HepG2 (cell line): Measurements from ENCODE around the gene SPG7. TPM values are rescaled to one million over a fixed set of nuclear protein-coding genes. Genes with fewer than 3 reads are reported as not detected.

Source experiments
- ATAC-seq: fragments of 200-7000 bp; cut with Tn5 transposase; 3 replicates; pipeline ENCODE4 v1.9.1; 2020; ENCODE audit warnings: mild to moderate bottlenecking, moderate library complexity
- BruUV-seq: library from RNA; stranded (reverse); fragments of 400-500 nt; replicated peaks from 2 replicates; lab custom pipeline; 2021; lab: Mats Ljungman, UMichigan
- CTCF ChIA-PET: fragments of 300-600 bp; formaldehyde crosslinking; extraction: SDS; loops from one replicate; lab custom pipeline; 2021; ENCODE audit warnings: low total read pairs, inconsistent platforms, low intra/inter-chr PET ratio; lab: Yijun Ruan, JAX
- POLR2A ChIA-PET: fragments of 350-600 bp; sonication (Branson Sonifier 250); formaldehyde crosslinking; loops from one replicate; lab custom pipeline; 2020; ENCODE audit warnings: antibody characterized with exemption, inconsistent platforms; lab: Yijun Ruan, JAX
- DNase-seq: peaks from one replicate; pipeline ENCODE4 v3.0.0-alpha.2; 2015; ENCODE audit warnings: low spot score
- FAIRE-seq: peaks from 3 replicates; lab custom pipeline; 2011; peaks lifted over from hg19 to GRCh38; lab: Jason Lieb, UNC
- H2AFZ ChIP-seq: one replicate; pipeline ENCODE4 v1.6.1; 2011; ENCODE audit warnings: low read length, inconsistent platforms
- H3K27ac ChIP-seq: fragments of 300-600 bp; 3 replicates; pipeline ENCODE4 v1.8.0; 2011; ENCODE audit warnings: mixed run types, mild to moderate bottlenecking, mixed read lengths, low read length, inconsistent platforms; ENCODE audit not compliant: insufficient read depth; ENCODE audit errors: extremely low read length
- H3K27me3 ChIP-seq, 2 experiments: fragments of 200-600 bp in 1 of 2; 2 replicates in 1 of 2; 3 replicates in 1 of 2; pipeline versions ENCODE4 v1.6.0 to v1.8.0; 2011; ENCODE audit warnings: low read length in 2 of 2, mild to moderate bottlenecking in 2 of 2, moderate library complexity in 2 of 2, inconsistent platforms in 1 of 2; ENCODE audit not compliant: insufficient read depth in 2 of 2, control insufficient read depth in 1 of 2
- H3K36me3 ChIP-seq, 2 experiments: fragments of 200-600 bp in 1 of 2; replicated peaks in 1 of 2; 2 replicates in 1 of 2; 3 replicates in 1 of 2; pipeline versions ENCODE4 v1.5.1 to v1.8.0; 2011; ENCODE audit warnings: low read length in 2 of 2, inconsistent platforms in 1 of 2; ENCODE audit not compliant: insufficient read depth in 2 of 2, control insufficient read depth in 1 of 2
- H3K4me1 ChIP-seq: 2 replicates; pipeline ENCODE4 v1.5.1; 2012; ENCODE audit warnings: low read length, inconsistent platforms; ENCODE audit not compliant: insufficient read depth
- H3K4me2 ChIP-seq: 2 replicates; pipeline ENCODE4 v1.6.0; 2011; ENCODE audit warnings: low read depth, low read length, inconsistent platforms
- H3K4me3 ChIP-seq, 3 experiments: fragments of 200-600 bp in 1 of 3; sonication (generic), shearing (Covaris generic) in 1 of 3; replicated peaks in 1 of 3; 2 replicates each; pipeline ENCODE4 v1.5.1; 2011 to 2016; ENCODE audit warnings: low read length in 3 of 3, inconsistent platforms in 2 of 3, low read depth in 2 of 3, mild to moderate bottlenecking in 2 of 3, control low read depth in 1 of 3, mixed read lengths in 1 of 3; ENCODE audit not compliant: insufficient read depth in 1 of 3
- H3K79me2 ChIP-seq: one replicate; pipeline ENCODE4 v1.6.1; 2011; ENCODE audit warnings: low read length, inconsistent platforms; ENCODE audit not compliant: insufficient read depth
- H3K9ac ChIP-seq: 2 replicates; pipeline ENCODE4 v1.6.0; 2011; ENCODE audit warnings: mild to moderate bottlenecking, low read depth, low read length, inconsistent platforms; ENCODE audit not compliant: insufficient read depth
- H3K9me3 ChIP-seq: 2 replicates; pipeline ENCODE4 v1.5.1; 2012; ENCODE audit warnings: mild to moderate bottlenecking, low read length
- H4K20me1 ChIP-seq: 2 replicates; pipeline ENCODE4 v1.6.0; 2011; ENCODE audit warnings: inconsistent platforms, mild to moderate bottlenecking, low read length, moderate library complexity; ENCODE audit not compliant: insufficient read depth
- HDAC2 ChIP-seq: sonication (generic); formaldehyde crosslinking; IDR thresholded peaks from 2 replicates; pipeline ENCODE4 v1.4.0; 2020; ENCODE audit warnings: missing genetic modification reagents
- NFE2L1 ChIP-seq: sonication (generic); formaldehyde crosslinking; IDR thresholded peaks from 2 replicates; pipeline ENCODE4 v1.4.0; 2020; ENCODE audit warnings: missing genetic modification reagents, mild to moderate bottlenecking, borderline replicate concordance
- ZNF263 ChIP-seq: sonication (generic); formaldehyde crosslinking; IDR thresholded peaks from 2 replicates; pipeline ENCODE4 v1.4.0; 2020; ENCODE audit warnings: missing genetic modification reagents
- ZNF547 ChIP-seq: sonication (generic); formaldehyde crosslinking; IDR thresholded peaks from 2 replicates; pipeline ENCODE4 v1.5.1; 2020; ENCODE audit warnings: mild to moderate bottlenecking, missing genetic modification reagents
- WGBS: methylation state at CpG from one replicate; pipeline ENCODE4 v1.1.6; 2017; ENCODE audit warnings: low lambda C conversion rate; 5-methylcytosine and 5-hydroxymethylcytosine counted together
- in situ Hi-C: cut with HindIII; loops from 2 replicates; pipeline ENCODE4 v1.10.0; 2017; ENCODE audit warnings: low pct_unique_long_range_greater_than_20kb; ENCODE audit not compliant: extremely low pct_ligation_motif_present
- intact Hi-C: fragments of 100-400 bp; cut with micrococcal nuclease; formaldehyde crosslinking; loops from one replicate; pipeline ENCODE4 v1.10.0; 2022; ENCODE audit not compliant: unreplicated experiment
- polyA plus RNA-seq, 8 experiments: library from polyadenylated mRNA; depleted of rRNA in 3 of 8; stranded (reverse) in 7 of 8; unstranded in 1 of 8; fragments of >200 nt; fragmentation: Illumina TruSeq in 4 of 8; extraction: Trizol in 4 of 8; gene quantifications; 2 replicates each; pipeline versions ENCODE4 v1.2.1 to v1.2.3, GENCODE V29; 2011 to 2016; ENCODE audit warnings: low read depth in 4 of 8, missing spikeins in 1 of 8, mixed read lengths in 1 of 8; ENCODE audit not compliant: insufficient read depth in 1 of 8
- total RNA-seq, 5 experiments: library from RNA; depleted of rRNA; stranded (reverse); fragments of >200 nt; fragmentation: Illumina TruSeq; extraction: Trizol; gene quantifications; 2 replicates each; pipeline ENCODE4 v1.2.3, GENCODE V29; 2016; ENCODE audit warnings: low read depth in 1 of 5
- TF ChIP-seq, protein P1 (sequence below): sonication (generic); formaldehyde crosslinking; IDR thresholded peaks from 2 replicates; pipeline ENCODE4 v1.5.0; 2020; ENCODE audit warnings: mild to moderate bottlenecking, missing genetic modification reagents, borderline replicate concordance
- TF ChIP-seq, protein P2 (sequence below): sonication (generic); formaldehyde crosslinking; IDR thresholded peaks from 2 replicates; pipeline ENCODE4 v1.4.0; 2020; ENCODE audit warnings: mild to moderate bottlenecking, missing genetic modification reagents, borderline replicate concordance
- TF ChIP-seq, protein P3 (sequence below): sonication (generic); formaldehyde crosslinking; IDR thresholded peaks from 2 replicates; pipeline ENCODE4 v1.5.0; 2020; ENCODE audit warnings: mild to moderate bottlenecking, missing genetic modification reagents, borderline replicate concordance

SPG7 gene
- total and polyA plus RNA-seq, 2 of the 13 experiments (the other 11 are each of a cell fraction or from before 2014, with no cell fraction given), result 66.0 to 136 TPM

DNA sequence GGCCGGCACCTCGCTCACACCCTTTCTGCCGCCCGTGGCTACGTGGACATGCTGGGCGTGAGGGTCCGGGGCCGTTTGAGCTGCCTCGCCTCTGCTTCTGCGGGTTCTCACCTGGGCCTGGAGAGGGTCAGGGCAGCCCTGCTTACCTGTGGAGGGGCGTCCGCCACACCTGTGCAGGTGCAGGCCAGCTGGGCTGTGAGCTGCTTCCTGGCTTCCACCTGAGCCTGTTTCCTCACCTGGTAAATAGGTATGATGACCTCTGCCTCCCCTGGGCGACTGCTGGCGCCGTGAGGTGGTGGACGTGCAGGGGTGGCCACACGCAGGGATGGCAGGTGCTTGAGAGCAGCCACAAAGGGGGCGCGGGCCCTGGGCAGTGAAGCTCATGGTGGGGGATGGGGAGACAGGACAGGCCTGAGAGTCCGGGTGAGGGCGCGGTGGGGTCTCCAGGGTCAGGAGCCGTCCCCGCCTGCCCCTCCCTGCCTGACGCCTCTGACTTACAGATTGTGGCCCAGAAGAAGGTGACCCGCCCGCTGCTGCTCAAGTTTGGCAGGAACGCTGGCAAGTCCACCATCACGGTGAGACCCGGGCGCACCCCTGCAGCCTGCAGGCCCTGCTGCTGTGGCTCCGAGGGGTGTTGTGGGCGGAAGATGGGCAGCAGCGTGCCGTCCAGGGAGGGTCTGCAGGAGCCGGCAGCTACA lies 75.1 kb downstream of the SPG7 start:
- no peaks in the 10 kb centered on the region for H3K79me2 ChIP-seq
- FAIRE-seq (no peak), ATAC-seq (no peak)
- no peak overlapping the region for H3K4me2 ChIP-seq
- intact Hi-C loops, result no loop called here
- ChIA-PET POLR2A (interaction anchor here (2.2 kb wide), 1 partner anchor 11 kb away, joined by 10 read pairs; no protein-coding TSS in a partner anchor), CTCF (no interaction called here)
- no peak overlapping the region for H3K27ac ChIP-seq
- H3K9me3 ChIP-seq, result no peaks in the 10 kb centered on the region
- no peaks in the 10 kb centered on the region for H4K20me1 ChIP-seq
- peaks cover 0 to 27% of the 10 kb centered on the region in 2 experiments; a peak in 3 of 5 replicates for H3K27me3 ChIP-seq
- no peak overlapping the region for H3K9ac ChIP-seq
- TF ChIP-seq, protein P1, sequence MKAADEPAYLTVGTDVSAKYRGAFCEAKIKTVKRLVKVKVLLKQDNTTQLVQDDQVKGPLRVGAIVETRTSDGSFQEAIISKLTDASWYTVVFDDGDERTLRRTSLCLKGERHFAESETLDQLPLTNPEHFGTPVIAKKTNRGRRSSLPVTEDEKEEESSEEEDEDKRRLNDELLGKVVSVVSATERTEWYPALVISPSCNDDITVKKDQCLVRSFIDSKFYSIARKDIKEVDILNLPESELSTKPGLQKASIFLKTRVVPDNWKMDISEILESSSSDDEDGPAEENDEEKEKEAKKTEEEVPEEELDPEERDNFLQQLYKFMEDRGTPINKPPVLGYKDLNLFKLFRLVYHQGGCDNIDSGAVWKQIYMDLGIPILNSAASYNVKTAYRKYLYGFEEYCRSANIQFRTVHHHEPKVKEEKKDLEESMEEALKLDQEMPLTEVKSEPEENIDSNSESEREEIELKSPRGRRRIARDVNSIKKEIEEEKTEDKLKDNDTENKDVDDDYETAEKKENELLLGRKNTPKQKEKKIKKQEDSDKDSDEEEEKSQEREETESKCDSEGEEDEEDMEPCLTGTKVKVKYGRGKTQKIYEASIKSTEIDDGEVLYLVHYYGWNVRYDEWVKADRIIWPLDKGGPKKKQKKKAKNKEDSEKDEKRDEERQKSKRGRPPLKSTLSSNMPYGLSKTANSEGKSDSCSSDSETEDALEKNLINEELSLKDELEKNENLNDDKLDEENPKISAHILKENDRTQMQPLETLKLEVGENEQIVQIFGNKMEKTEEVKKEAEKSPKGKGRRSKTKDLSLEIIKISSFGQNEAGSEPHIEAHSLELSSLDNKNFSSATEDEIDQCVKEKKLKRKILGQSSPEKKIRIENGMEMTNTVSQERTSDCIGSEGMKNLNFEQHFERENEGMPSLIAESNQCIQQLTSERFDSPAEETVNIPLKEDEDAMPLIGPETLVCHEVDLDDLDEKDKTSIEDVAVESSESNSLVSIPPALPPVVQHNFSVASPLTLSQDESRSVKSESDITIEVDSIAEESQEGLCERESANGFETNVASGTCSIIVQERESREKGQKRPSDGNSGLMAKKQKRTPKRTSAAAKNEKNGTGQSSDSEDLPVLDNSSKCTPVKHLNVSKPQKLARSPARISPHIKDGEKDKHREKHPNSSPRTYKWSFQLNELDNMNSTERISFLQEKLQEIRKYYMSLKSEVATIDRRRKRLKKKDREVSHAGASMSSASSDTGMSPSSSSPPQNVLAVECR (CRISPR knock-in tag), result 0 out of 2 replicates have a peak, but pooled peaks have one; percentile 9
- TF ChIP-seq, protein P2, sequence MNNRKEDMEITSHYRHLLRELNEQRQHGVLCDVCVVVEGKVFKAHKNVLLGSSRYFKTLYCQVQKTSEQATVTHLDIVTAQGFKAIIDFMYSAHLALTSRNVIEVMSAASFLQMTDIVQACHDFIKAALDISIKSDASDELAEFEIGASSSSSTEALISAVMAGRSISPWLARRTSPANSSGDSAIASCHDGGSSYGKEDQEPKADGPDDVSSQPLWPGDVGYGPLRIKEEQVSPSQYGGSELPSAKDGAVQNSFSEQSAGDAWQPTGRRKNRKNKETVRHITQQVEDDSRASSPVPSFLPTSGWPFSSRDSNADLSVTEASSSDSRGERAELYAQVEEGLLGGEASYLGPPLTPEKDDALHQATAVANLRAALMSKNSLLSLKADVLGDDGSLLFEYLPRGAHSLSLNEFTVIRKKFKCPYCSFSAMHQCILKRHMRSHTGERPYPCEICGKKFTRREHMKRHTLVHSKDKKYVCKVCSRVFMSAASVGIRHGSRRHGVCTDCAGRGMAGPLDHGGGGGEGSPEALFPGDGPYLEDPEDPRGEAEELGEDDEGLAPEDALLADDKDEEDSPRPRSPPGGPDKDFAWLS, result no peak
- no peak for TF ChIP-seq NFE2L1 (CRISPR knock-in tag)
- TF ChIP-seq ZNF547, result no peak
- TF ChIP-seq ZNF263, result no peak
- TF ChIP-seq, protein P3, sequence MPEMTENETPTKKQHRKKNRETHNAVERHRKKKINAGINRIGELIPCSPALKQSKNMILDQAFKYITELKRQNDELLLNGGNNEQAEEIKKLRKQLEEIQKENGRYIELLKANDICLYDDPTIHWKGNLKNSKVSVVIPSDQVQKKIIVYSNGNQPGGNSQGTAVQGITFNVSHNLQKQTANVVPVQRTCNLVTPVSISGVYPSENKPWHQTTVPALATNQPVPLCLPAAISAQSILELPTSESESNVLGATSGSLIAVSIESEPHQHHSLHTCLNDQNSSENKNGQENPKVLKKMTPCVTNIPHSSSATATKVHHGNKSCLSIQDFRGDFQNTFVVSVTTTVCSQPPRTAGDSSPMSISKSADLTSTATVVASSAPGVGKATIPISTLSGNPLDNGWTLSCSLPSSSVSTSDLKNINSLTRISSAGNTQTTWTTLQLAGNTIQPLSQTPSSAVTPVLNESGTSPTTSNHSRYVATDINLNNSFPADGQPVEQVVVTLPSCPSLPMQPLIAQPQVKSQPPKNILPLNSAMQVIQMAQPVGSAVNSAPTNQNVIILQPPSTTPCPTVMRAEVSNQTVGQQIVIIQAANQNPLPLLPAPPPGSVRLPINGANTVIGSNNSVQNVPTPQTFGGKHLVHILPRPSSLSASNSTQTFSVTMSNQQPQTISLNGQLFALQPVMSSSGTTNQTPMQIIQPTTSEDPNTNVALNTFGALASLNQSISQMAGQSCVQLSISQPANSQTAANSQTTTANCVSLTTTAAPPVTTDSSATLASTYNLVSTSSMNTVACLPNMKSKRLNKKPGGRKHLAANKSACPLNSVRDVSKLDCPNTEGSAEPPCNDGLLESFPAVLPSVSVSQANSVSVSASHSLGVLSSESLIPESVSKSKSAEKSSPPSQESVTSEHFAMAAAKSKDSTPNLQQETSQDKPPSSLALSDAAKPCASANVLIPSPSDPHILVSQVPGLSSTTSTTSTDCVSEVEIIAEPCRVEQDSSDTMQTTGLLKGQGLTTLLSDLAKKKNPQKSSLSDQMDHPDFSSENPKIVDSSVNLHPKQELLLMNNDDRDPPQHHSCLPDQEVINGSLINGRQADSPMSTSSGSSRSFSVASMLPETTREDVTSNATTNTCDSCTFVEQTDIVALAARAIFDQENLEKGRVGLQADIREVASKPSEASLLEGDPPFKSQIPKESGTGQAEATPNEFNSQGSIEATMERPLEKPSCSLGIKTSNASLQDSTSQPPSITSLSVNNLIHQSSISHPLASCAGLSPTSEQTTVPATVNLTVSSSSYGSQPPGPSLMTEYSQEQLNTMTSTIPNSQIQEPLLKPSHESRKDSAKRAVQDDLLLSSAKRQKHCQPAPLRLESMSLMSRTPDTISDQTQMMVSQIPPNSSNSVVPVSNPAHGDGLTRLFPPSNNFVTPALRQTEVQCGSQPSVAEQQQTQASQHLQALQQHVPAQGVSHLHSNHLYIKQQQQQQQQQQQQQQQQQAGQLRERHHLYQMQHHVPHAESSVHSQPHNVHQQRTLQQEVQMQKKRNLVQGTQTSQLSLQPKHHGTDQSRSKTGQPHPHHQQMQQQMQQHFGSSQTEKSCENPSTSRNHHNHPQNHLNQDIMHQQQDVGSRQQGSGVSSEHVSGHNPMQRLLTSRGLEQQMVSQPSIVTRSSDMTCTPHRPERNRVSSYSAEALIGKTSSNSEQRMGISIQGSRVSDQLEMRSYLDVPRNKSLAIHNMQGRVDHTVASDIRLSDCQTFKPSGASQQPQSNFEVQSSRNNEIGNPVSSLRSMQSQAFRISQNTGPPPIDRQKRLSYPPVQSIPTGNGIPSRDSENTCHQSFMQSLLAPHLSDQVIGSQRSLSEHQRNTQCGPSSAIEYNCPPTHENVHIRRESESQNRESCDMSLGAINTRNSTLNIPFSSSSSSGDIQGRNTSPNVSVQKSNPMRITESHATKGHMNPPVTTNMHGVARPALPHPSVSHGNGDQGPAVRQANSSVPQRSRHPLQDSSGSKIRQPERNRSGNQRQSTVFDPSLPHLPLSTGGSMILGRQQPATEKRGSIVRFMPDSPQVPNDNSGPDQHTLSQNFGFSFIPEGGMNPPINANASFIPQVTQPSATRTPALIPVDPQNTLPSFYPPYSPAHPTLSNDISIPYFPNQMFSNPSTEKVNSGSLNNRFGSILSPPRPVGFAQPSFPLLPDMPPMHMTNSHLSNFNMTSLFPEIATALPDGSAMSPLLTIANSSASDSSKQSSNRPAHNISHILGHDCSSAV (CRISPR knock-in tag), result no peak
- TF ChIP-seq HDAC2, result no peak
- TF ChIP-seq, all 625 proteins: peak for 1
- Histone ChIP-seq H2AFZ (no peak overlapping the region), H3K4me1 (peaks cover 39% of the 10 kb centered on the region), H3K4me3 (no peak overlapping the region), H3K36me3 (no peaks in the 10 kb centered on the region)
- WGBS, result 69% methylated on average over 27 of the region's 36 CpGs
- no peak for DNase-seq
- in situ Hi-C loops, result no loop called here
- BruUV-seq, result no TSS peak
